NOMO-1 treated with dmso at 0.1 percent for 144 hours (cell line): ENCODE measurements around the gene DESI1.
"Not testable (repeated sequence)": the region's sequence is repeated elsewhere in the genome, so short reads cannot be mapped to it uniquely, and the experiment has no call there.

ENCODE experiments used
- DNase-seq: peaks from one replicate; lab custom pipeline; 2025; ENCODE audit not compliant: unreplicated experiment; lab: John Stamatoyannopoulos, UW

Gene DESI1

GRCh38 chr22:41636467-41636866 lies 15.6 kb upstream of the DESI1 start:
- DNase-seq = no peak

GRCh38 chr22:41634610-41635009 lies 13.8 kb upstream of the DESI1 start:
- not testable (repeated sequence) for DNase-seq

DNA sequence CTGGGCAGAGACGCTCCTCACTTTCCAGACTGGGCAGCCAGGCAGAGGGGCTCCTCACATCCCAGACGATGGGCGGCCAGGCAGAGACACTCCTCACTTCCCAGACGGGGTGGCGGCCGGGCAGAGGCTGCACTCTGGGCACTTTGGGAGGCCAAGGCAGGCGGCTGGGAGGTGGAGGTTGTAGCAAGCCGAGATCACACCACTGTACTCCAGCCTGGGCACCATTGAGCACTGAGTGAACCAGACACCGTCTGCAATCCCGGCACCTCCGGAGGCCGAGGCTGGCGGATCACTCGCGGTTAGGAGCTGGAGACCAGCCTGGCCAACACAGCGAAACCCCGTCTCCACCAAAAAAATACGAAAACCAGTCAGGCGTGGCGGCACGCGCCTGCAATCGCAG lies 10.8 kb upstream of the DESI1 start:
- DNase-seq = not testable (repeated sequence)

DNA sequence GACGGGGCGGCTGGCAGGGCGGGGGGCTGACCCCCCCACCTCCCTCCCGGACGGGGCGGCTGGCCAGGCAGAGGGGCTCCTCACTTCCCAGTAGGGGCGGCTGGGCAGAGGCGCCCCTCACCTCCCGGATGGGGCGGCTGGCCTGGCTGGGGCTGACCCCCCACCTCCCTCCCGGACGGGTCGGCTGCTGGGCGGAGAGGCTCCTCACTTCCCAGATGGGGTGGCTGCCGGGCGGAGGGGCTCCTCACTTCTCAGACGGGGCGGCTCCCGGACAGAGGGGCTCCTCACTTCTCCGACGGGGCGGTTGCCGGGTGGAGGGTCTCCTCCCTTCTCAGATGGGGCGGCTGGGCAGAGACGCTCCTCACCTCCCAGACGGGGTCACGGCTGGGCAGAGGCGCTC lies 10.3 kb upstream of the DESI1 start:
- not testable (repeated sequence) for DNase-seq

- DNase-seq = no peak
Observed at GRCh38 chr22:41625577-41625976, 4.7 kb upstream of the DESI1 start.

GRCh38 chr22:41621911-41622179 lies 1.0 kb upstream of the DESI1 start:
- DNase-seq = no peak

GRCh38 chr22:41621099-41621910 lies 462 bp upstream of the DESI1 start, which contains the start of gene XRCC6:
Gene XRCC6, plus strand, starts transcription at chr22:41621295. Its CDS starts 710 bp downstream, at chr22:41622005.
- peak; percentile 99 for DNase-seq

DNA sequence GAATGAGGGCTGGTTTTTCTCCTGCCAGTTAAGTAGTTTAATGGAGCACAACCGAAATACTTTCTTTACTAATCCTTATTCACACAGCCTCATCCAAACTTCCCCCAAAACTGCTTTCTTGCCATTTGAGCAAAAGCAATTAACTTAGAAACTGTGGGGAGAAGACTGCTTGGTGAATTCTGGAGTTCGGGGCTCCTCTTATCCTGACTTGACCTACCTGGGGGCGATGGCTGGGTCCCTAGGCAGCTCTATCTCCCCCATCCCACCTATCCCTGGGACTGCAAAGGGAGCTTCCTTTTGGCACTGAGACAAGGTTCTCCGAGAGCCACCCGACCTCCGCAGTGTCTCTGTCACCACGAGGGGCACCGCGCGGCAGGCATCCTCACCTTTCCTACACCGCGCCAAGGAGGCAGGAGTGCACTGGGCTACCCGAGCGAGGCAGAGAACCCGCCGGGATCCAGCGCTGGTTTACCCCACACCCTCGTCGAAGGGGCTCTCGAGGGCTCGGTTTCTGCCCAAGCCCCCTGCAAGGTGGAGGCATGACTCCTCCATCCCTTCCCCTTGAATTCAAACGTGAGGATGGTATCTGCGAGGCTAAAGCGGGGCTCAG lies 759 bp downstream of the DESI1 start:
- DNase-seq = no peak

- no peak for DNase-seq
Observed at GRCh38 chr22:41613456-41613855, 7.4 kb downstream of the DESI1 start.

- DNase-seq = no peak
Observed at GRCh38 chr22:41612603-41613306, 8.1 kb downstream of the DESI1 start.

- no peak for DNase-seq
Observed at GRCh38 chr22:41608386-41608785, 12.5 kb downstream of the DESI1 start.

GRCh38 chr22:41603873-41604332 lies 16.9 kb downstream of the DESI1 start:
- DNase-seq = peak; percentile 22

GRCh38 chr22:41600976-41601375 lies 19.9 kb downstream of the DESI1 start:
- DNase-seq = no peak

GRCh38 chr22:41598891-41599635 lies 21.8 kb downstream of the DESI1 start:
- no peak for DNase-seq

DNA sequence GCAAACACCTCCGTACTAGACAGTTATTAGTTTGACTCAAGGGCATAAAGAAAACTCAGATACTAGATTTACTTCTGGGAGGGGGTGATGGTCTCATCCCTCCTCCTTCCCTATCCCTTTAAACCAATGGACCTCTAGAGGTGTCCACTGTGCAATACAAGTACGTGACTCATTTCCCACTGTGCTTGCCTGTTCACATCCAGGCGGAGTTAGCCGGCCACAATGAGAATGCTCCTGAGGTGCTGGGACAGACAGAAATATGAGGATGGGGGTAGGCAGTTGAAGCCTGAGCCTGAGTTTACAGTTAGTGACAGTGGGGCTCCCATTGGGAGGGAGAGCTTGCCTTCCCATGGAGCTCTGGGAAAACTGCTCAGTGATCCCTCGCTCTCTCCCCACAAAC lies 22.8 kb downstream of the DESI1 start:
- no peak for DNase-seq

- DNase-seq = no peak
Observed at GRCh38 chr22:41597635-41597953, 23.2 kb downstream of the DESI1 start.

DNA sequence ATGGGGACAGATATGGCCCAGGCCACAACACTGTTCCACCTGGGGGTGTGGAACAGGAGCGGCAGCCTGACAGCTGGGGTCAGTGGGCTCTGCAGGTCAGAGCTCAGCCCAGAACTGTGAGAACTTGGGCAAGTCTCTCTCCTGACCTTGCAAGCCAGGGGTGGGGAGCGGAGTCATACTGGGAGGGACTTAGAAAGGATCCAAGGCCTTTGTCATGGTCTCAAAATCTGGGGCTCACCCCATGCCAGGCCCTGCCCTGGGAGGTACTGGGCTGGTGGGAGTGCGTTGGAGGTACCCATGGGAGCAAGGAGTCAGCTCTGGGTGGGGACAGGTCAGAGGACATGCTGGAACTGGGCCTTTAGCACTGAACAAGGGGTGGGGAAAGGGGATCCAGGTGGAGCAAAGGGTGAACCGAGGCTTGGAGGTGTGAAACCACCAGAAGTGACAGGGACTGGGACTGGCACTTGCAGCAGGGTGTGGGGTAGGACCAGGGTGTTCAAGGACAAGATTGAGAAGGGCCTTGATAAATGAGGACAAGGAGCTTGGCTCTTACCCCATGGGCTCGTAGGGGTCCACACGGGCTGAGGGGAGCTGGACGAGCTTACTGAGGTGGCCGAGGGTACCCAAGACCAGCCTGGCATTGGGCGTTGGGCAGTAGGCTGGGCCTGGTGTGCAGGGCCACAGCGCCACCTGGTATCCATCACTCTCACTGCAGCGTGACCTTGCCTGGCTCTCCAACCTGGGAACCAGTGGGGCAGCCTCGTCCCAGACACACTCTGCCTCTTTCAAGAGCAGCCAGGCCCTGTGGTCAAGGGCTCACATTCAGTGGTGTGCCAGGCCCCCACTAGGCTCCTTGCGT lies 23.8 kb downstream of the DESI1 start:
- DNase-seq = no peak

GRCh38 chr22:41595703-41596102 lies 25.1 kb downstream of the DESI1 start:
- no peak for DNase-seq

GRCh38 chr22:41593336-41593960 lies 27.4 kb downstream of the DESI1 start:
- not testable (repeated sequence) for DNase-seq
